ENCODE results near the gene NEUROG3. TPM values are rescaled to one million over a fixed set of nuclear protein-coding genes. Genes with fewer than 3 reads are reported as not detected.

The NEUROG3 gene
- total and polyA plus RNA-seq, 10 of the 15 experiments (the other 5 are each of a cell fraction or from before 2014, with no cell fraction given): not detected

GRCh38 chr10:69583106-69583505 is 9.9 kb upstream of the NEUROG3 start (continued):
- no peak for TF ChIP-seq ATF3 (IDR thresholded peaks at IDR 0.05; ENCODE audit: borderline replicate concordance, extremely low read depth, low read depth, low read length)
- no peak for TF ChIP-seq YY1 (IDR thresholded peaks at IDR 0.05; ENCODE audit: low read depth, low read length)
- TF ChIP-seq CBX5 (IDR thresholded peaks at IDR 0.05; ENCODE audit: low read depth): no peak
- TF ChIP-seq CHD2 (IDR thresholded peaks at IDR 0.05; ENCODE audit: borderline replicate concordance, low read depth, low read length): no peak
- no peak for TF ChIP-seq ATF2 (IDR thresholded peaks at IDR 0.05; ENCODE audit: low read length)
- no peak for TF ChIP-seq NRF1 (conservative IDR thresholded peaks at IDR 0.05; ENCODE audit: low read depth, low read length)
- TF ChIP-seq BCLAF1 (IDR thresholded peaks at IDR 0.05): no peak

GRCh38 chr10:69580435-69580834 is 7.2 kb upstream of the NEUROG3 start:
- ChIA-PET RAD21 (ENCODE audit: unreplicated experiment) (no interaction called here), CTCF (no interaction called here), SMC1A (ENCODE audit: uncharacterized antibody, unreplicated experiment) (no interaction called here), POLR2A (no interaction called here)
- intact Hi-C loops (cut with micrococcal nuclease; ENCODE audit: unreplicated experiment): no loop called here
- no peaks in the 10 kb centered on the region for H3K9me3 ChIP-seq (replicated peaks; ENCODE audit: control insufficient read depth, insufficient read depth, low read length)
- no peaks in the 10 kb centered on the region for H3K36me3 ChIP-seq (ENCODE audit: control insufficient read depth in 2 of 2, insufficient read depth in 2 of 2, low read length in 1 of 2)
- ATAC-seq (no peak), FAIRE-seq (no peak), DNase-seq (ENCODE audit: low read depth, low spot score) (no peak)
- no peak overlapping the region for H3K4me3 ChIP-seq
- H3K27ac ChIP-seq (ENCODE audit: control insufficient read depth, insufficient read depth): no peak overlapping the region
- no peak overlapping the region for H3K4me2 ChIP-seq (ENCODE audit: control insufficient read depth, insufficient read depth)
- TF ChIP-seq ZNF217 (IDR thresholded peaks at IDR 0.05) (no peak), NR2F1 (conservative IDR thresholded peaks at IDR 0.05) (no peak), KDM1A (IDR thresholded peaks at IDR 0.05; ENCODE audit: borderline replicate concordance) (no peak), HDAC2 (IDR thresholded peaks at IDR 0.05) (no peak), ZBTB40 (IDR thresholded peaks at IDR 0.05; ENCODE audit: borderline replicate concordance) (no peak), ZBTB33 (IDR thresholded peaks at IDR 0.05) (no peak), SIN3A (IDR thresholded peaks at IDR 0.05; ENCODE audit: low read depth, low read length) (no peak)
- BruUV-seq (replicated peaks): no TSS peak
- no peak overlapping the region for H3K9ac ChIP-seq (ENCODE audit: control insufficient read depth, insufficient read depth, low read length)
- no peak overlapping the region for H2AFZ ChIP-seq (ENCODE audit: control insufficient read depth, low read depth, low read length)
- peaks cover 0 to 4% of the 10 kb centered on the region in 2 experiments; a peak in 2 of 4 replicates for H3K27me3 ChIP-seq (replicated peaks in 1 of 2; ENCODE audit: control insufficient read depth in 2 of 2, insufficient read depth in 2 of 2, low read length in 1 of 2)
- in situ Hi-C loops (cut with MboI): no loop called here
- H3K4me1 ChIP-seq (ENCODE audit: control insufficient read depth, insufficient read depth, low read length): no peaks in the 10 kb centered on the region
- WGBS (ENCODE audit: insufficient coverage, insufficient replicate concordance, low lambda C conversion rate, missing lambda C conversion rate): 12% methylated on average over 5 of the region's 5 CpGs
- H4K20me1 ChIP-seq (ENCODE audit: control insufficient read depth, insufficient read depth): no peaks in the 10 kb centered on the region
- no peaks in the 10 kb centered on the region for H3K79me2 ChIP-seq (ENCODE audit: control insufficient read depth, insufficient read depth, low read length)

Measured in GM12878 (cell line).